ENCODE measurements around the gene DNAH10. TPM values are rescaled to one million over a fixed set of nuclear protein-coding genes. Genes with fewer than 3 reads are reported as not detected.

Gene DNAH10
- total RNA-seq, 1 experiment from 2014 or later, result 0.39 TPM

- no peaks in the 10 kb centered on the region for H3K9me3 ChIP-seq (ENCODE audit: control insufficient read depth, insufficient read depth, low read depth, low read length)
- BruUV-seq (replicated peaks), result no TSS peak
- no peaks in the 10 kb centered on the region for H3K27me3 ChIP-seq (ENCODE audit: control insufficient read depth, insufficient read depth, low read length)
- no peak overlapping the region for H3K4me3 ChIP-seq (ENCODE audit: low read depth in 2 of 2, low read length in 2 of 2)
- H3K4me1 ChIP-seq (ENCODE audit: control insufficient read depth, insufficient read depth, low read length), result no peaks in the 10 kb centered on the region
- POLR2A ChIA-PET, result no interaction called here
- intact Hi-C loops (cut with micrococcal nuclease; ENCODE audit: unreplicated experiment) (no loop called here), in situ Hi-C loops (cut with HindIII; ENCODE audit: low pct_unique_long_range_greater_than_20kb, low sequenced_read_pairs) (no loop called here)
- CTCF ChIA-PET, result no interaction called here
- TF ChIP-seq TCF7L2 (IDR thresholded peaks at IDR 0.05; ENCODE audit: low read depth, low read length), result no peak
- TF ChIP-seq SIN3A (IDR thresholded peaks at IDR 0.05; ENCODE audit: borderline replicate concordance, insufficient read depth, low read depth, low read length), result no peak
- no peak for TF ChIP-seq CTCF (IDR thresholded peaks at IDR 0.05)
- TF ChIP-seq POLR2AphosphoS5 (IDR thresholded peaks at IDR 0.05; ENCODE audit: low read depth, low read length), result no peak
- TF ChIP-seq REST (IDR thresholded peaks at IDR 0.05; ENCODE audit: insufficient read depth in 1 of 2, low read depth in 2 of 2, low read length in 1 of 2), result no peak
- DNase-seq (ENCODE audit: low read depth, low spot score), result no peak
- no peak overlapping the region for H3K27ac ChIP-seq (ENCODE audit: low read length)
- ATAC-seq, result no peak
- H3K36me3 ChIP-seq (ENCODE audit: control insufficient read depth, insufficient read depth, low read length), result no peaks in the 10 kb centered on the region
These were observed 9.2 kb downstream of the DNAH10 start for GRCh38 chr12:123771261-123771660.

- H3K36me3 ChIP-seq (ENCODE audit: control insufficient read depth, insufficient read depth, low read length), result no peaks in the 10 kb centered on the region
- BruUV-seq (replicated peaks), result no TSS peak
- DNase-seq (ENCODE audit: low read depth, low spot score) (no peak), ATAC-seq (no peak)
- no peaks in the 10 kb centered on the region for H3K27me3 ChIP-seq (ENCODE audit: control insufficient read depth, insufficient read depth, low read length)
- H3K27ac ChIP-seq (ENCODE audit: low read length), result no peak overlapping the region
- H3K9me3 ChIP-seq (ENCODE audit: control insufficient read depth, insufficient read depth, low read depth, low read length), result no peaks in the 10 kb centered on the region
- POLR2A ChIA-PET, result no interaction called here
- TF ChIP-seq TCF7L2 (IDR thresholded peaks at IDR 0.05; ENCODE audit: low read depth, low read length) (no peak), POLR2AphosphoS5 (IDR thresholded peaks at IDR 0.05; ENCODE audit: low read depth, low read length) (no peak), CTCF (IDR thresholded peaks at IDR 0.05) (no peak), SIN3A (IDR thresholded peaks at IDR 0.05; ENCODE audit: borderline replicate concordance, insufficient read depth, low read depth, low read length) (no peak), REST (IDR thresholded peaks at IDR 0.05; ENCODE audit: insufficient read depth in 1 of 2, low read depth in 2 of 2, low read length in 1 of 2) (no peak)
- intact Hi-C loops (cut with micrococcal nuclease; ENCODE audit: unreplicated experiment), result no loop called here
- no peak overlapping the region for H3K4me3 ChIP-seq (ENCODE audit: low read depth in 2 of 2, low read length in 2 of 2)
- in situ Hi-C loops (cut with HindIII; ENCODE audit: low pct_unique_long_range_greater_than_20kb, low sequenced_read_pairs), result no loop called here
- CTCF ChIA-PET, result no interaction called here
- H3K4me1 ChIP-seq (ENCODE audit: control insufficient read depth, insufficient read depth, low read length), result no peaks in the 10 kb centered on the region
These were observed 10.0 kb downstream of the DNAH10 start for GRCh38 chr12:123772074-123772473.
